CD4-positive, alpha-beta T cell (primary cell): ENCODE results near the gene CALN1. TPM values are rescaled to one million over a fixed set of nuclear protein-coding genes. Genes with fewer than 3 reads are reported as not detected.

Experiments used
- ATAC-seq: fragments of 200-7000 bp; cut with Tn5 transposase; one replicate; pipeline ENCODE4 v1.10.0; 2022; ENCODE audit warnings: mild to moderate bottlenecking; ENCODE audit not compliant: poor library complexity
- CTCF ChIA-PET: fragments of 350-600 bp; sonication (Branson Sonifier 250); formaldehyde crosslinking; loops from one replicate; lab custom pipeline; 2021; ENCODE audit warnings: antibody characterized with exemption, inconsistent platforms; lab: Charles Lee
- POLR2A ChIA-PET: fragments of 350-600 bp; sonication (Branson Sonifier 250); formaldehyde crosslinking; loops from one replicate; lab custom pipeline; 2021; ENCODE audit warnings: antibody characterized with exemption, inconsistent platforms; lab: Charles Lee
- DNase-seq, 14 experiments: peaks; one replicate each; pipeline ENCODE4 v3.0.0-alpha.2; 2013 to 2020; ENCODE audit warnings: mixed read lengths in 2 of 14
- H3K27ac ChIP-seq, 2 donors: one replicate each; pipeline versions ENCODE4 v1.5.1 to v1.7.0; 2013; ENCODE audit warnings: low read length in 2 of 2, low read depth in 1 of 2, mild to moderate bottlenecking in 1 of 2
- H3K27me3 ChIP-seq, 2 experiments: 1 replicate in 1 of 2; 2 replicates in 1 of 2; pipeline versions ENCODE4 v1.6.1 to v1.7.0; 2013; ENCODE audit warnings: low read length in 2 of 2, control low read depth in 1 of 2, mild to moderate bottlenecking in 1 of 2, moderate library complexity in 1 of 2; ENCODE audit not compliant: insufficient read depth in 2 of 2, control insufficient read depth in 1 of 2
- H3K36me3 ChIP-seq: one replicate; pipeline ENCODE4 v1.6.1; 2013; ENCODE audit warnings: low read length, control low read depth; ENCODE audit not compliant: insufficient read depth
- H3K4me1 ChIP-seq: one replicate; pipeline ENCODE4 v1.6.1; 2013; ENCODE audit warnings: low read length, control low read depth; ENCODE audit not compliant: insufficient read depth
- H3K4me3 ChIP-seq: one replicate; pipeline ENCODE4 v1.5.1; 2013; ENCODE audit warnings: mild to moderate bottlenecking, low read length, moderate library complexity
- H3K9me3 ChIP-seq, 2 experiments: 1 replicate in 1 of 2; 2 replicates in 1 of 2; pipeline versions ENCODE4 v1.6.1 to v1.7.0; 2013; ENCODE audit warnings: low read length in 2 of 2, mild to moderate bottlenecking in 2 of 2, control low read depth in 1 of 2, moderate library complexity in 1 of 2; ENCODE audit not compliant: control insufficient read depth in 1 of 2, insufficient read depth in 1 of 2
- H3K27ac Mint-ChIP-seq: one replicate; pipeline ENCODE4 v1.8.0; 2020; ENCODE audit warnings: mixed read lengths
- H3K27me3 Mint-ChIP-seq: one replicate; pipeline ENCODE4 v1.8.0; 2021; ENCODE audit warnings: mixed read lengths
- H3K36me3 Mint-ChIP-seq: one replicate; pipeline ENCODE4 v1.8.0; 2021; ENCODE audit warnings: low read depth, mixed read lengths
- H3K4me1 Mint-ChIP-seq: one replicate; pipeline ENCODE4 v1.8.0; 2021; ENCODE audit warnings: low read depth, mixed read lengths
- H3K4me3 Mint-ChIP-seq: one replicate; pipeline ENCODE4 v1.8.0; 2020; ENCODE audit warnings: mild to moderate bottlenecking, mixed read lengths
- H3K9me3 Mint-ChIP-seq: one replicate; pipeline ENCODE4 v1.8.0; 2020; ENCODE audit warnings: mixed read lengths
- CTCF ChIP-seq: fragments of 200-600 bp; IDR thresholded peaks from one replicate; pipeline ENCODE4 v1.8.0; 2022; ENCODE audit warnings: antibody characterized with exemption, mild to moderate bottlenecking
- intact Hi-C, 2 experiments: fragments of 100-400 bp; cut with DNase I in 1 of 2; cut with micrococcal nuclease in 1 of 2; formaldehyde crosslinking; loops; one replicate each; pipeline versions ENCODE4 v1.15.1 to v1.9.0; 2023 to 2025; cut with DNase I, micrococcal nuclease
- total RNA-seq, 174 experiments: library from RNA in 2 of 174; stranded (reverse) in 2 of 174; gene quantifications; one replicate each; pipeline ENCODE4 v1.2.3 and lab custom pipeline; 2021 to 2026

CALN1 gene
- total RNA-seq, 2 experiments from 2014 or later = 0.06 TPM; not detected in 1

DNA sequence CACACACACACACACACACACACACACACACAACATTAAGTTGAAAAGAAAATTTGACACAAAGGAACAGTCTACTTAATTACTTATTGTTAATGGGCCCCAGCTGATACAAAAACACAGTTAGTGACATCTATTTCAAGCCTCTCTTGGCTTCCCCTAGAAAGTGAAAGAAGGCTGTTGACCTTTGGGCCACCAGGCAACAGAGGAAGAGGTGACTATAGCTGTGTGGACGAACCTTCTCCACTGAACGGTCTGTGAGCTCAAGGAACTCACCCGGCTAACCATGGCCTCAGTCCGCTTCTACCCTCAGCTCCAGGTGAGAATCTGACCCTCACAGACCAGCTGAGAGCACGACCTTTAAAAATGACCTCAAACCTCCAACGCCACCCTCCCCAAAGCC, 32.9 kb upstream of the CALN1 start:
- peaks cover 0 to 9% of the 10 kb centered on the region in 2 experiments for H3K9me3 ChIP-seq
- TF ChIP-seq CTCF = no peak
- H3K36me3 ChIP-seq = no peaks in the 10 kb centered on the region
- H3K4me3 Mint-ChIP-seq = no peak overlapping the region
- H3K27me3 Mint-ChIP-seq = peaks cover 33% of the 10 kb centered on the region
- CTCF ChIA-PET = no interaction called here
- H3K36me3 Mint-ChIP-seq = no peaks in the 10 kb centered on the region
- intact Hi-C loops = no loop called here
- peaks cover 0 to 3% of the 10 kb centered on the region in 2 experiments for H3K27me3 ChIP-seq
- H3K4me1 ChIP-seq = no peaks in the 10 kb centered on the region
- ATAC-seq (no peak), DNase-seq (no peak)
- no peak overlapping the region for H3K27ac Mint-ChIP-seq
- H3K4me3 ChIP-seq = no peak overlapping the region
- no peak overlapping the region for H3K27ac ChIP-seq
- POLR2A ChIA-PET = no interaction called here
- peaks cover 2% of the 10 kb centered on the region for H3K9me3 Mint-ChIP-seq
- H3K4me1 Mint-ChIP-seq = no peaks in the 10 kb centered on the region

GRCh38 chr7:72444026-72444776, 32.1 kb upstream of the CALN1 start:
- intact Hi-C loops = no loop called here
- ATAC-seq (no peak), DNase-seq (peak in 1 of 14 experiments; percentile 3)
- H3K27ac Mint-ChIP-seq = no peak overlapping the region
- Histone ChIP-seq H3K27ac (no peak overlapping the region), H3K27me3 (peaks cover 0 to 3% of the 10 kb centered on the region in 2 experiments), H3K4me3 (no peak overlapping the region), H3K4me1 (no peaks in the 10 kb centered on the region), H3K9me3 (peaks cover 0 to 9% of the 10 kb centered on the region in 2 experiments), H3K36me3 (no peaks in the 10 kb centered on the region)
- no peak for TF ChIP-seq CTCF
- no peaks in the 10 kb centered on the region for H3K4me1 Mint-ChIP-seq
- H3K9me3 Mint-ChIP-seq = peaks cover 2% of the 10 kb centered on the region
- ChIA-PET CTCF (no interaction called here), POLR2A (no interaction called here)
- H3K27me3 Mint-ChIP-seq = peaks cover 33% of the 10 kb centered on the region
- H3K36me3 Mint-ChIP-seq = no peaks in the 10 kb centered on the region
- H3K4me3 Mint-ChIP-seq = no peak overlapping the region

DNA sequence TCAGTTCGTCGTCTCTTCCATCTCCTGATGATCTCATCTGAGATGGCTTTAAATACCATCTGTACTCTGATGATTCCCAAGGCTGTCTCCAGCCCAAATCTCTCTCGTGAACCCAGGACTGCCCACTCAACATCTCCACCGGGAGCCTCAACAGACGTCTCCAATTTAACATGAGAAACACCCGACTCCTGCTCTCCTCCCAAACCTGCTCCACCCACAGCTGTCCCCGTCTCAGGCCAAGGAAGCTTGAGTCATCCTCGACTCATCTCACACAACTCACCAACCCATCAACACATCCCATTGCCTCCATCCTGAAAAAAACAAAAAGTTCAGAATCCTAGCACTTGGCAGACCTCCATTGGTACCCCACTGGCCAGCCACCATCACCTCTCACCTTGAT, 29.7 kb upstream of the CALN1 start:
- POLR2A ChIA-PET = no interaction called here
- intact Hi-C loops = no loop called here
- Histone ChIP-seq H3K4me1 (no peaks in the 10 kb centered on the region), H3K36me3 (no peaks in the 10 kb centered on the region), H3K27ac (no peak overlapping the region), H3K4me3 (no peak overlapping the region), H3K27me3 (no peaks in the 10 kb centered on the region), H3K9me3 (no peaks in the 10 kb centered on the region)
- CTCF ChIA-PET = no interaction called here
- H3K4me1 Mint-ChIP-seq = no peaks in the 10 kb centered on the region
- H3K27ac Mint-ChIP-seq = no peak overlapping the region
- H3K9me3 Mint-ChIP-seq = peaks cover 2% of the 10 kb centered on the region
- TF ChIP-seq CTCF = no peak
- DNase-seq (no peak), ATAC-seq (no peak)
- H3K36me3 Mint-ChIP-seq = no peaks in the 10 kb centered on the region
- H3K27me3 Mint-ChIP-seq = peaks cover 22% of the 10 kb centered on the region
- no peak overlapping the region for H3K4me3 Mint-ChIP-seq
